Left lung (tissue), 10 donors: ENCODE data around the gene HS3ST5. TPM values are rescaled to one million over a fixed set of nuclear protein-coding genes. Genes with fewer than 3 reads are reported as not detected.
A peak's percentile ranks its signal among the peaks of the same experiment; 100 is the strongest.

Experiments used
- ATAC-seq: fragments of 200-7000 bp; cut with Tn5 transposase; one replicate; pipeline ENCODE4 v1.9.1; 2020; ENCODE audit warnings: moderate library complexity
- DNase-seq, 4 donors: peaks; one replicate each; pipeline ENCODE4 v3.0.0-alpha.2; 2013 to 2020
- H3K27ac ChIP-seq, 2 donors: fragments of 200-600 bp; sonication (generic) in 1 of 2; one replicate each; pipeline versions ENCODE4 v1.5.0 to v1.8.0; 2020 to 2021
- H3K27me3 ChIP-seq, 2 donors: fragments of 200-600 bp; sonication (generic) in 1 of 2; one replicate each; pipeline versions ENCODE4 v1.5.0 to v1.8.0; 2020 to 2021
- H3K36me3 ChIP-seq, 2 donors: fragments of 200-600 bp; sonication (generic) in 1 of 2; one replicate each; pipeline versions ENCODE4 v1.5.0 to v1.8.0; 2020 to 2021
- H3K4me1 ChIP-seq, 2 donors: fragments of 200-600 bp; one replicate each; pipeline ENCODE4 v1.8.0; 2021
- H3K4me3 ChIP-seq, 2 donors: fragments of 200-600 bp; sonication (generic) in 1 of 2; one replicate each; pipeline versions ENCODE4 v1.5.0 to v1.8.0; 2020 to 2021; ENCODE audit warnings: mild to moderate bottlenecking in 1 of 2
- H3K9me3 ChIP-seq, 2 donors: fragments of 200-600 bp; sonication (generic) in 1 of 2; one replicate each; pipeline versions ENCODE4 v1.5.0 to v1.8.0; 2020 to 2021
- intact Hi-C, 2 donors: fragments of 100-400 bp; cut with DNase I; formaldehyde crosslinking; loops; one replicate each; pipeline versions ENCODE4 v1.11.2 to v1.14.2; 2022
- polyA plus RNA-seq, 6 donors: library from polyadenylated mRNA; unstranded; fragments of 120-200 nt; gene quantifications; one replicate each; pipeline ENCODE4 v1.2.1, GENCODE V29; 2013; ENCODE audit not compliant: insufficient read length in 6 of 6
- total RNA-seq, 2 donors: library from RNA; stranded (reverse); fragmentation: NEBNext Ultra II Directional; extraction: Animal tissue kit (Norgen Biotek cat#: 25700); gene quantifications; one replicate each; pipeline ENCODE4 v1.2.1, GENCODE V29; 2021
- TF ChIP-seq, protein P1 (sequence below), 2 donors: fragments of 200-600 bp; sonication (generic) in 1 of 2; IDR thresholded peaks; one replicate each; pipeline versions ENCODE4 v1.5.0 to v1.8.0; 2021; ENCODE audit warnings: antibody characterized with exemption in 2 of 2
- donor health status: DM: no; HTN: yes; CAD: no.
- donor health status: DM: no; HTN: no; CAD: no.

HS3ST5 gene
- total and polyA plus RNA-seq, 8 donors: 0.06 to 0.33 (median 0.18) TPM; not detected in 1

DNA sequence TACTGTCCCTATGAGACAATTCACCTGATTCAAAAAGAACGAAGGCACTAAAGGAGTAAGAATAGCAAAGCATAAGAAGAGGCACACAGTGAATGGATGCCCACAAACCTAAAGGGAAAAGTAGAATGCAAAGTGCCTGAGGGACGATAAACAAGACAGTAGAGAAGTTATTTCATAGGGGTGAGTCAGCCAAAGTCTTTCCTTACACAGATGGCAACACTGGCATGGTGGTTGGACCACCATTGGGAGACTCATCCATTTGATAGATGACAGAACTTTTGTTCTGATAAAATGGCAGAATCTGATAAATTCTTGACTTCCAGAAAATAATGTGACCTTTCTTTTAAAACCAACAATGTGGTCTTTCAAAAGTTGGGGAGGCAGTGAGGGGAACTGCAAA is 223.8 kb downstream of the HS3ST5 start:
- Histone ChIP-seq H3K27me3 (no peaks in the 10 kb centered on the region), H3K36me3 (no peaks in the 10 kb centered on the region), H3K4me3 (no peak overlapping the region), H3K9me3 (no peaks in the 10 kb centered on the region), H3K4me1 (no peaks in the 10 kb centered on the region), H3K27ac (no peak overlapping the region)
- ATAC-seq (no peak), DNase-seq (no peak)
- TF ChIP-seq, protein P1, sequence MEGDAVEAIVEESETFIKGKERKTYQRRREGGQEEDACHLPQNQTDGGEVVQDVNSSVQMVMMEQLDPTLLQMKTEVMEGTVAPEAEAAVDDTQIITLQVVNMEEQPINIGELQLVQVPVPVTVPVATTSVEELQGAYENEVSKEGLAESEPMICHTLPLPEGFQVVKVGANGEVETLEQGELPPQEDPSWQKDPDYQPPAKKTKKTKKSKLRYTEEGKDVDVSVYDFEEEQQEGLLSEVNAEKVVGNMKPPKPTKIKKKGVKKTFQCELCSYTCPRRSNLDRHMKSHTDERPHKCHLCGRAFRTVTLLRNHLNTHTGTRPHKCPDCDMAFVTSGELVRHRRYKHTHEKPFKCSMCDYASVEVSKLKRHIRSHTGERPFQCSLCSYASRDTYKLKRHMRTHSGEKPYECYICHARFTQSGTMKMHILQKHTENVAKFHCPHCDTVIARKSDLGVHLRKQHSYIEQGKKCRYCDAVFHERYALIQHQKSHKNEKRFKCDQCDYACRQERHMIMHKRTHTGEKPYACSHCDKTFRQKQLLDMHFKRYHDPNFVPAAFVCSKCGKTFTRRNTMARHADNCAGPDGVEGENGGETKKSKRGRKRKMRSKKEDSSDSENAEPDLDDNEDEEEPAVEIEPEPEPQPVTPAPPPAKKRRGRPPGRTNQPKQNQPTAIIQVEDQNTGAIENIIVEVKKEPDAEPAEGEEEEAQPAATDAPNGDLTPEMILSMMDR (IDR thresholded peaks at IDR 0.05): no peak
- intact Hi-C loops: no loop called here

DNA sequence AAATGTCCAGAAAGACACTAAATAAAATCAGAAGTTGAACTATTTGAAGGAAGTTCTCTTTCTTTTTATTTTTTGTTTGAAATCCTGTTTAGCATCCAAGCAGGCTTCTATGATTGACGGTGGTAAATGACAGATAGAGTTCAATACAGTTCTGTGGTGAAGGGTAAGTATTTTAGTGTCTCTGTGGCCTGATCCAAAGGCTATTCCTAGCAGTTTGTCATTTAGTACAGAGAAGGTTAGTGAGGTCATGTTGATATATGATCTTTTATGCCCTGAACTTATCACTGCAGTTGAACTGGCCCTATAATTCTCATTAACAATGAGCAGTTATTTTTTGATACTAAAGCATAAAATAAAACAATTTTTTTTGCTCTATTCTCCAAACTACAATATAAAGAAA is 227.2 kb downstream of the HS3ST5 start:
- no peaks in the 10 kb centered on the region for H3K4me1 ChIP-seq
- TF ChIP-seq, protein P1 (IDR thresholded peaks at IDR 0.05): no peak
- intact Hi-C loops: no loop called here
- H3K27ac ChIP-seq: no peak overlapping the region
- no peak overlapping the region for H3K4me3 ChIP-seq
- DNase-seq: no peak
- H3K36me3 ChIP-seq: no peaks in the 10 kb centered on the region
- H3K27me3 ChIP-seq: no peaks in the 10 kb centered on the region
- no peak for ATAC-seq
- H3K9me3 ChIP-seq: no peaks in the 10 kb centered on the region

DNA sequence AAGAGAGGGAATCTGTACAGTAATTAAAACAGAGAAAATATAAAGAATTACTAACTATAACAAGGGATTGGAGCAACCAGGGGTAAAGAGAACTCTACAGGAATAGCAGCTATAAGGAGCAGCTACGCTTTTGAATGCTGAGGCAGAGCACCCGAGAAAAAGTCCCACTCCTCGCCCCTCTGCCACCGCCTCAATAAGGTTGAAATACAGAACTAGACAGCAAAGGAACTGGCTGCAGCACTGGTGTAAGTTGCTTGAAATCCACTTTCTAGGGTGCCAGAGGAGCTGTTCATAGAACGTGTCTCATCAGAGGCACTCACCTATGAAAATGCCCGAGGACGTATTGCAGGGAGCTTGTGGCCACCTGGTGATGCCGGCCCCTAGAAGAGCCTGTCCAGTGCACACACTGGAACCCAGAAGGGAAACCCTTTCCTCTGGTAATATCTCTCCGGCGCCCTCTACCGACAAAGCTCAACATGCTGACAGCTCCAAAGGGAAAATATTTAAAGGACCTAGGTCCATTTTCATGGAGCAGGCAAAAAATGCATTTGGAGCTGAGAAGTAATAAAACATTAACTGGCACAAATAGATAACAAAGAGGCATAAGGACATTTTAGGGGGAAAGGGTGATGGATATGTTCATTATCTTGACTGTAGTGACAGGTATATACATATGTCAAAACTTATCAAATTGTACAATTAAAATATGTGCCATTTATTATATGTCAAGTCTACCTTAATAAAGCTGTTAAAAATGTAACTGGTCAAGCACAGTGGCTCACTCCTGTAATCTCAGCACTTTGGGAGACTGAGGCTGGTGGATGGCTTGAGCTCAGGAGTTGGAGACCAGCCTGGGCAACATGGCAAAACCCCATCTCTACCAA is 234.5 kb downstream of the HS3ST5 start:
- H3K36me3 ChIP-seq: no peaks in the 10 kb centered on the region
- TF ChIP-seq, protein P1 (IDR thresholded peaks at IDR 0.05): peak in 1 of 2 donors; percentile 65
- no peaks in the 10 kb centered on the region for H3K4me1 ChIP-seq
- intact Hi-C loops: no loop called here
- no peak overlapping the region for H3K27ac ChIP-seq
- ATAC-seq (peak; percentile 88), DNase-seq (peak in 3 of 4 donors; percentile 29 to 73 (median 47))
- H3K9me3 ChIP-seq: no peaks in the 10 kb centered on the region
- H3K4me3 ChIP-seq: no peak overlapping the region
- no peaks in the 10 kb centered on the region for H3K27me3 ChIP-seq

DNA sequence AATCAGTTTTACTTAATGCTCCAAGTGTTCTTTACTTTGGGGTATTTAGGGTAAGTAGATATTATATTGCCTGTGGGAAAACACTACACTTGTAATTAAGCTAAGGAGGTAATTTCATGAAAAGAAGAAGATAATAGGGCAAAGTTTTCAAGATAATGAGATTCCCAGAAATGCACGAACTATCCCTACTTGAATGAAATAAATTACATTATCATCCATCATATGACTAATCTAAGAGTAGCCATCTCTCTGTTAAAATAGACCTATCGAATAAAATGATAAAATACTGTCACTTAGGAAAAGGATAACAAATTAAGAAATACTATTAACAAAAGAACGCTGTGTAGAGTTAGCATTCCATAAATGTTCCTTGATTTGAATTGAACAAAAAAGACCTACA is 236.8 kb downstream of the HS3ST5 start:
- Histone ChIP-seq H3K4me3 (no peak overlapping the region), H3K27me3 (no peaks in the 10 kb centered on the region), H3K36me3 (no peaks in the 10 kb centered on the region), H3K4me1 (no peaks in the 10 kb centered on the region), H3K9me3 (no peaks in the 10 kb centered on the region), H3K27ac (no peak overlapping the region)
- TF ChIP-seq, protein P1 (IDR thresholded peaks at IDR 0.05): no peak
- intact Hi-C loops: no loop called here
- ATAC-seq (no peak), DNase-seq (no peak)

DNA sequence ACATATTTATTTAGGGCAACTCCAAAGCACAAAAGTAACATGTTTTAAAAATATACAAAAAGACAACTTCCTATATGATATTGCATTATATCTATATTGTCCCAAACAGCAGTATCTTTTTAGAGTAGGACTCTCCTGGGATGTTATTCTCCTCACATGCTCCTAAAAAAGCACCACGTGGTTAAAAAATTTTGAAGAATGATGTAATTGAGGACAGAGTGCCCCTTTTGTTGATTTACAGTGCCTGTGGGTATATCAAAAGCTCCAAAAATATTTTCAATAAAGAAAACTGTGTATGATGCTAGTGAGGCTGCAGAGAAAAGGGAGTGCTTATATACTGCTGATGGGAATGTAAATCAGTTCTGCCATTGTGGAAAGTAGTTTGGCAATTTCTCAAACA is 241.6 kb downstream of the HS3ST5 start:
- intact Hi-C loops: no loop called here

More for the DNA sequence above, 241.6 kb downstream of the HS3ST5 start:
- Histone ChIP-seq H3K27me3 (no peaks in the 10 kb centered on the region), H3K9me3 (no peaks in the 10 kb centered on the region), H3K4me3 (no peak overlapping the region), H3K27ac (no peak overlapping the region), H3K4me1 (no peaks in the 10 kb centered on the region), H3K36me3 (no peaks in the 10 kb centered on the region)
- ATAC-seq: no peak
- TF ChIP-seq, protein P1 (IDR thresholded peaks at IDR 0.05): no peak
- no peak for DNase-seq
